GM21528 (cell line): ENCODE measurements around the gene ZNF397.
"Not testable (repeated sequence)": the region's sequence is repeated elsewhere in the genome, so short reads cannot be mapped to it uniquely, and the experiment has no call there.

Experiments
- ATAC-seq: cut with Tn5 transposase; IDR thresholded peaks from one replicate; pipeline ENCODE4 v1.9.1; 2021; ENCODE audit warnings: mild to moderate bottlenecking, moderate library complexity; ENCODE audit not compliant: unreplicated experiment, low FRiP score

Gene ZNF397

DNA sequence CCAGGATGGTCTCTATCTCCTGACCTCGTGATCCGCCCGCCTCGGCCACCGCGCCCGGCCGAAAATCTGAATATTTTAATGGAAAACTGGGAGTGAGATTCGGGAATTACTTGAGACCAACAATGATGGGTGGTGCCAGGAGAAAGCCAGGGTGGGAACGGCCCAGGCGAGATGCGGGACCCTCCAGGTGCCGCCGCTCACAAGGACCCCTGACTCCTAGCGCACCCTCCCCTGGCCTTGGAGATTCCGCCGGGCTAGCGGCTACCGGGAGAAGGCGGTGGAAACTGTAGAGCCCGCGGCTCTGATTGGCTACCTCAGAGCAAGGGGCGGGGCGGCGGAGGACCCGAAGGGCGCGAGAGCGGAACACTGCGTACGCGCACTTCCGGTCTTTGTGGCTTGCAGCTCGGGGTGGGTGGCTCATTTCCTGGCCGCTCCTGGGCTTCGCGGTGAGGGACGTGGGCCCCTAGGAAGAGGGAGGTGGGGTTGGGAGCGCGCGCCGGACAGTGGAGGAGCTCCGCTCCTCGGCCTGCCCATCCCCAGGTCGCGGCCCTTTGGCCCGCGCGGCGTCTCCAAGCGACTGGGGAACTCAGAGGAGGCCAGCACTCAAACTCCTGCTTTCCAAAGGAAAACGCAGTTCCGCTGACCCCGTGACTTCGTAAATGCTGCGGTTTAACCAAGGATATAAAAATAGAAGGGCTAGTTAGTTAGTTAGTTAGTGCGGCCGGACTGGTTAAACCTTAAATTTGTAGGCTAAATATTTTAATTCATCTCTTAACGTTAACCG is at the start of gene ZNF397:
TSS of gene ZNF397 (plus strand) at position 371 of the 784 bp plus-strand sequence. CDS start 1,437 bp downstream, outside the sequence.
- peak; percentile 99 for ATAC-seq

- no peak for ATAC-seq
These were observed 49.2 kb upstream of the ZNF397 start for GRCh38 chr18:35191698-35192025.

GRCh38 chr18:35192415-35192814 is 48.4 kb upstream of the ZNF397 start:
- ATAC-seq, result no peak

DNA sequence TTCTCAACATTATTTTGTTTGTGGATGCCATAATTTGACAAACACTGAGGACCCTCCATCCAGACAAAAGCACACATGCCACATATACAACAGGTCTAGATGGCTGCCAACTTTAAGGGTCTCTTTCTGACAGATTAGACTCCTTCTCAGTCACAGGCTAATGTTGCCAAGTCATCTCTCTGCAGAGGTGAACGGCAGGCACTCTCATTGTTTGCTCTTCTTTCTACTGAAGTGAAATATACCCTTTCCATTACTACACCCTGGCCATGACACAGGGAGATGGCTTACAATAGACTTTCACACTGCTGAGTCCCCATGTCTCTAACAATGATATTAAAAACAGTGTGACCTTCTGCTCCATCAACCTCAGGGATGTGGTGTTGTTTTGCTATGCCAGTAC is 47.5 kb upstream of the ZNF397 start:
- no peak for ATAC-seq

GRCh38 chr18:35197296-35197695 is 43.5 kb upstream of the ZNF397 start:
- no peak for ATAC-seq

- no peak for ATAC-seq
These were observed 39.4 kb upstream of the ZNF397 start for GRCh38 chr18:35201256-35201931.

DNA sequence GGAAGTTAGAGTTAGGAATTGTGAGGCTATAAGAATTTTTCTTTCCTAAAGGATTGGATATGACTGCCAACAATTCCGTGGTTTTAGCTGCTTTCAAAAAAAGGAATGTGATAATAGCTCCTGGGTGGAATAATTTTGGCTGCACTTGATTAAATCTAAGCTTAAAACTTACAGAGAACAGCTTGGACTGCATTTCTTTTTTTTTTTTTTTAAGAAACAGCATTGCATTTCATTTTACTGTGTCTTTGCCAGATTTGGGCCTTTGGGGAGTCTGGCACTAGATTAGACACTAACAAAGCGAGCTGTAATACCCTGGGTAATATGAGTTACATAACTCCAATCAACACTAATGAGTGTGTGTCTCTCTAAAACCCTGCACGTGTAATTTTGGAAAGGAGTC is 37.8 kb upstream of the ZNF397 start:
- no peak for ATAC-seq

GRCh38 chr18:35205199-35205712 is 35.6 kb upstream of the ZNF397 start:
- ATAC-seq, result no peak

GRCh38 chr18:35205746-35206458 is 34.9 kb upstream of the ZNF397 start:
- ATAC-seq, result not testable (repeated sequence)

- no peak for ATAC-seq
These were observed 25.8 kb upstream of the ZNF397 start for GRCh38 chr18:35215026-35215425.

DNA sequence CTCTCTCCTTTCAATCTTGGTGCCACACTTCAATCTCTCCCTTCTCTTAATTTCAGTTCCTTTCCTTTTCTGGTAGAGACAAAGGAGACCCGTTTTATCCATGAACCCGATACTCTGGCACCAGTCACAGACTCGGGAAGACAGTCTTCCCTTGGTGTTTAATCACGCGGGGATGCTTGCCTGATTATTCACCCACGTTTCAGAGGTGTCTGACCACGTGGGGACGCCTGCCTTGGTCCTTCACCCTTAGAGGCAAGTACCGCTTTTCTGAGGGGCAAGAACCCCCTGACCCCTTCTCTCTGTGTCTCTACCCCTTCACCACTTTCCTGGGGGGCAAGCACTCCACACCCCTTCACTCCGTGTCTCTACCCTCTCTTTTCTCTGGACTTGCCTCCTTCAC is 24.2 kb upstream of the ZNF397 start:
- not testable (repeated sequence) for ATAC-seq

- ATAC-seq, result not testable (repeated sequence)
These were observed 21.5 kb upstream of the ZNF397 start for GRCh38 chr18:35219331-35219730.

- ATAC-seq, result no peak
These were observed 20.4 kb upstream of the ZNF397 start for GRCh38 chr18:35220424-35220823.

DNA sequence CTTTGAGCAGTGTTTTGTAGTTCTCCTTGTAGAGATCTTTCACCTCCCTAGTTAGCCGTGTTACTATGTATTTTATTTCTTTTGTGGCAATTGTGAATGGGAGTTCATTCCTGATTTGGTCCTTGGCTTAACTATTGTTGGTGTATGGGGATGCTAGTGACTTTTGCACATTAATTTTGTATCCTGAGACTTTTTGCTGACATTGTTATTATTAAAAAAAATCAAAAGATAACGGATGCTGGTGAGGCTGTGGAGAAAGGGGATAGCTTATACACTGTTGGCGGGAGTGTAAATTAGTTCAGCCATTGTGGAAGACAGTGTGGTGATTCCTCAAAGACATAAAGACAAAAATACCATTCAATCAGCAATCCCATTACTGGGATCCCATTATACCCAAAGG is 17.0 kb upstream of the ZNF397 start:
- no peak for ATAC-seq

DNA sequence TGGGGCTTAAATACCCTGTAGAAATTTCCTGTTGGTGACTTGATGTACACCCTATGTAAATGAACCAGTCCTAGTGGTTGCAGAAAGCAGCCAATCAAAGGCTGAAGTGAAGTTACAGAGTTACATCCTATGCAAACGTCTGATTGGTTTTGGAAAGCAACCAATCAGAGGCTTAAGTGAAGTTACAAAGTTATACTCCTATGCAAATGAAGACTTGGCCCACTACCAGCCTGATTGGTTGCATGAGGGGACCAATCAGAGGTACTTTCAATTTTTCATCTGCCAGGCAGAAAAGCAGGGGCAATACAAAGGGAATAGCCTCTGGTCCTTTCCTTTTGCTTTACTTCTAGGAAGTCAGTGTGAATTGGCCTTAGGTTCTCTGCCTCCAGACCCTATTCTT is 13.6 kb upstream of the ZNF397 start:
- ATAC-seq, result no peak

- ATAC-seq, result peak; percentile 80
These were observed 9.8 kb upstream of the ZNF397 start for GRCh38 chr18:35231052-35231451.

GRCh38 chr18:35236571-35237363 is 4.1 kb upstream of the ZNF397 start:
- no peak for ATAC-seq

DNA sequence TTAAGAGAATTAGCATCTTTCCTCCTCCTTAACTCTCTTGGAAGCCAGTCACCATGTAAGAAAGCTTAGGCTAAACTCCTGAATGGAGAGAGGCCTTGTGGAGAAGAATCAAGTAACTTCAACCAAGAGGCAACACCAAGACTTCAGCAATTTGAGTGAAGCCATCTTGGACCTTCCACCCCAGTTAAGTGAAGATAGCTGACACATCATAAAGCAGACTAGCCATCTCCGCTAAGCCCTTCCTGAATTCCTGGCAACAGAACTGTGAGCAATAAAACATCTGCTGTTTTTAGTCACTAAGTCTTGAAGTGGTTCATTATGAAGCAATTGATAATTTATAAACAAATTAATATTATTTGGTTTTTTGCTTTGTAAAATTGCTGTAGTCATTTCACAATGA is 1.5 kb upstream of the ZNF397 start:
- no peak for ATAC-seq

DNA sequence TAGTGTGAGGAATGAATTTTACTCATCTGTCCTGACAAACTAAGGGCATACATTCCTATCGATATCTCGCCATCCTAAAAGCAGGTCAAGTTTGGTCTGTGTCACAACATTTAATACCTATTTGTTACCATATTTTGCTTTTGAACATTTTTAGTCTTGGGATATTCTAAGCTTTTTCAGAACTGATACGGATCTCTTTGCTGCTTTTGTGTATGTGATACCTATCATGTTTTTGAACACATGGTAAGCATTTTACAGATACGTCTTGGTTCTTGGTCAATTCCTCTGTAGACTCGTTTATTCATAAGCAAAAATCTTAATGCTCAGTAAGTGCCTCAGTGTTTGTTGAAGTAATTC is 592 bp downstream of the ZNF397 start:
- no peak for ATAC-seq

GRCh38 chr18:35242426-35242825 is 1.6 kb downstream of the ZNF397 start:
- ATAC-seq, result no peak

DNA sequence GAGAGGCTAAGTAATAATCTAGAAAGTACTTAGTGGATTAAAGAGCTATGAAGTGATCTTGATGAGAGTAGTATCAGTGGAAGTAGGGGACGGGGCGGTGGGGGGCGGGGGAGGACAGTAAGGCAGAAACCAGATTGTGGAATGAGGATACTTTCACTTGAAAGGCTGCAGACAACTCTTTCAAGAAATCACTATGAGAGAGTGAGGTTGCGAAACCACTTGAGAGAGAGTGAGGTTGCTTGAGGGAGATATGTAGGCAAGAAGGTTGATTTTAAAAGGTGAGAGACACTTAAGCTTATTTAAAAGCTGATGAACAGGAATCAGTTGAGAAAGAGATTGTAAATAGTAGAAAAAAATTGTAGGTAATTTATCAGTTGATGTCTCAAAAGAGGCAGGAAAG is 3.8 kb downstream of the ZNF397 start:
- no peak for ATAC-seq
